D341Med (cell line): ENCODE measurements around the gene FSTL3.
"Not testable (repeated sequence)": the region's sequence is repeated elsewhere in the genome, so short reads cannot be mapped to it uniquely, and the experiment has no call there.

ENCODE experiments used
- DNase-seq: peaks from one replicate; pipeline ENCODE4 v3.0.0; 2012; ENCODE audit warnings: low spot score

The FSTL3 gene

DNA sequence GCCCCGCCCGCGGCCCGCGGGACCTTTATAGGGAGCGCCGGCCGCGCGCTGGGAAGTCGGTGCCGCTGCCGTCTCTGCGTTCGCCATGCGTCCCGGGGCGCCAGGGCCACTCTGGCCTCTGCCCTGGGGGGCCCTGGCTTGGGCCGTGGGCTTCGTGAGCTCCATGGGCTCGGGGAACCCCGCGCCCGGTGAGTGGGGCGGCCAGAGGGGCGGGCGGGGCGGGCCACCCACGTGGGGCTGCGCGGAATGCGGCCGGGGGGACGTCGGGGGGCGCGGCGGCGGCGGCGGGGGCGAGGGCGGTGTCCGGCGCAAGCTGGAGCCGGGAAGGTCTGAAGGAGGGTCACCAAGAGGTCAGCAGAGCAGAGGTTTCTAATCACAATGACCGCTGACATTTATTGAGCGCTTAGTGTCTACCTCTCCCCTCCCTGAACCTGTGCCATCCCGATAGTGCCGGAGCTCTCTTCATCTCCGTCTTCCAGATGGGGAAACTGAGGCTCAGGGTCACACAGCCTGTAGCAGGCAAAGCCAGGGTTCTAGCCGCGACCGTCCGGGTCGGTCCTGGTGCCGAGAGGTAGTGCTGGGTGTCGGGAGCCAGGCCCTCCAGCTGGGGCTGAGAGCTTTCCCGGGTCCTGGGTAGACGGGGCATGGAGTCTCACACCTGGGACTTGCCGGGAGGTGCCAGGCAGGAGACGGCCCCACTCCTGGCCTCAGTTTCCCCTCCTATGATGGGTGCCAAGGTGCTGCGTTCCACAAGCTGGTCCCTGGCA, at the start of gene FSTL3:
Gene FSTL3, plus strand, starts transcription at position 54 of the 767 bp plus-strand sequence. Its CDS starts 32 bp downstream, at position 86.
- DNase-seq: peak; percentile 62

DNA sequence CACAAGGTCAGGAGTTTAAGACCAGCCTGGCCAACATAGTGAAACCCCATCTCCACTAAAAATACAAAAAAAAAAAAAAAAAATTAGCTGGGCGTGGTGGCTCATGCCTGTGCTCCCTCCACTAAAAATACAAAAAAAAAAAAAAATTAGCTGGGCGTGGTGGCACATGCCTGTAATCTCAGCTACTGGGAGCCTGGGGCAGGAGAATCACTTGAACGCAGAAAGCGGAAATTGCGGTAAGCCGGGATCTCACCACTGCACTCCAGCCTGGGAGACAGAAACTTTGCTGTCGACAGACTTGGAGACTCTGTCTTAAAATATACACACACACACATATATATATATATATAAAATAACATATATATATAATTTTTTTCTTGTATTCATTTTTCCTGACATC, 49.6 kb upstream of the FSTL3 start:
- not testable (repeated sequence) for DNase-seq

DNA sequence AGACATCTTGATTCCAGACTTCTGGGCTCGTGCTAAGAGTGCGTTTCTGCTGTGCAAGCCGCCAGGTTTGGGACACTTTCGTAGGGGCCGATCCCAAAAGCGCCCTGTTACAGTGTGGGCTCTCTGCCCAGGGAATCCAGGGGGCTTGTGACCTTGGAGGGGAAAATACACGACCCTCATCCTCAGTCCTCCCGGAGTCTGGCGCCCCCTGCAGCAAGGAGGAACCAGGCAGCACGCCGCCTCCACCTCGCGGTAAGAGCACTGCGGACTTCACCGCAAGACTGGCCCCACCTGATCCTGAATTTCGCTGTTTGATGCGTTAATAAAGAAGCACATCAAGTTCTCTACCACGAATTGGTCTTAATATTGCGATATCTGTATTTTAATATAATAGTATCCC, 48.0 kb upstream of the FSTL3 start:
- DNase-seq: no peak

DNA sequence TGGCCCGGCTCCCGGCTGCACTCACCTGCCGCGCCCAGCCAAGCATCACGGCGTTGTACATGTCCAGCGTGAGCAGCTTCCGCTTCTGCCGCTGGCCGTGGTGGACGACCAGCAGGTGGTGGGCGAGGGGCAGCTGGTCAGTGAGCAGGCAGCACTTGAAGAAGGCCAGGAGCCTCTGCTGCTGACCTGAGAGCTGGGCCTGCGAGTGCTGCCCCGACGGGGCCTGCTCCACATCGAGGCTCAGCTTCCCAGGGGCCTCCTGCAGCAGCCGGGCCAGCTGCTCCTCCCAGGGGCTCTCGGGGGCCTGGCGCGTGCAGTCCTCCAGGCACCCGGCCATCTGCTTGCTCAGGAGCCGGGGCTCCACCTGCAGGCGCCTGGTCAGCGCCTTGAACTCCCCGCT, 46.7 kb upstream of the FSTL3 start:
- not testable (repeated sequence) for DNase-seq

DNA sequence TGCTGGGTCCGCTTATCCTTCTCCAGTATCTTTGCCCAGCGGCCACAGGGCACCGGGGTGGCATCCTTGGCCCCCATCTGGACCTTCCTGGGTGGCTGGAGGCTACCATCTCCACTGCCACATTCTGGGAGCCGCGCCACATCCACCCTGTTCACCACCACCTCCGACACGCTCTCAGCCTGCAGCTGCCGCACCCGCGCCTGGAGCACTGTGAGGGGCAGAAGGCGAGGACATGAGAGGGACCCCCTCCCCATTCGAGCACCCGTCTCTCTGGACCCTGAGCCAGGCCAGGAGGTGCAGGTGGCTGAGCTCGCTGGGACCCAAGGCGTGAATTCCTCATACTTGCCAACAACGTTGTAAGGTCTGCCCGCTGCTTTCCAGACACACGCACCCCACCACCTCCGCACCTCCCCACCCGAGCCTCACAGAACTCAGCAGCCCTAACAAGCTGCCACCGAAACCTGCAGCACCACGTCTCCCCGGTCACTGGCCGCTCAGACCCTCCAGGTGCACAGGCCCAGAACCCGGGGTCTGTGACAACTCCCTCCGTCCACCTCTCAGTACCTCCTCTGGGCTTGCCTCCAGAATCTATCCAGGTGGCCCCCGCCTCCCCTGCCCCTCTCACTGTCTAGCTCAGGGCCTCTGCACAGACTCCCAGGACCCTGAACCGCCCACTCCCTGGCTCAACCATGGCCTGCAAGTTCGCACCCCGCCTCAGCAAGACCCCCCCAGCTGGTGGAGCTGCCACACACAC, 46.1 kb upstream of the FSTL3 start:
- no peak for DNase-seq

DNA sequence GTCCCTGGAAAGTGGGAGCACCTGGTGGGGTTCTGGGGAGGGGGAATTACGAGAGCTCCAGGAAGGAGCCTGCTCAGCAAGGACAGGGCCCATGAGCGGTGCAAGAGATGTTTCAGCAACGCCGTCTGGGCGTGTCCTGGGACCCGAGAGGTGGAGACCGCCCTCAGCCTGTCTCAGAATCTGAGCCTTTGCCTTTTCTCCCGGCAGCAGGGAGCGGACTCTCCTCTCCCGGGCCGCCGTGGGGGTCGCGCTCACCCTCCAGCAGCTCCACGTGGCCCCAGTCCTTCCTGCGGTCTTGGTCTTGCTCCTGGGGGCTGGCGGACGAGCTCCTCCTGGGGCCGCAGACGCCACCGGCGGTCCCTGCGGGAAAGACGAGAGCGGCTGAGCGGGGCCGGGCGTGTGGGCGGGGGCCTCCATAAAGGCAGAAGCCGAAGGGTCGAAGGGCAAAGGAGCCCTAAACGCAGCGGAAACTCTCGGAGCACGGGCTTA, 43.6 kb upstream of the FSTL3 start:
- peak; percentile 72 for DNase-seq

DNA sequence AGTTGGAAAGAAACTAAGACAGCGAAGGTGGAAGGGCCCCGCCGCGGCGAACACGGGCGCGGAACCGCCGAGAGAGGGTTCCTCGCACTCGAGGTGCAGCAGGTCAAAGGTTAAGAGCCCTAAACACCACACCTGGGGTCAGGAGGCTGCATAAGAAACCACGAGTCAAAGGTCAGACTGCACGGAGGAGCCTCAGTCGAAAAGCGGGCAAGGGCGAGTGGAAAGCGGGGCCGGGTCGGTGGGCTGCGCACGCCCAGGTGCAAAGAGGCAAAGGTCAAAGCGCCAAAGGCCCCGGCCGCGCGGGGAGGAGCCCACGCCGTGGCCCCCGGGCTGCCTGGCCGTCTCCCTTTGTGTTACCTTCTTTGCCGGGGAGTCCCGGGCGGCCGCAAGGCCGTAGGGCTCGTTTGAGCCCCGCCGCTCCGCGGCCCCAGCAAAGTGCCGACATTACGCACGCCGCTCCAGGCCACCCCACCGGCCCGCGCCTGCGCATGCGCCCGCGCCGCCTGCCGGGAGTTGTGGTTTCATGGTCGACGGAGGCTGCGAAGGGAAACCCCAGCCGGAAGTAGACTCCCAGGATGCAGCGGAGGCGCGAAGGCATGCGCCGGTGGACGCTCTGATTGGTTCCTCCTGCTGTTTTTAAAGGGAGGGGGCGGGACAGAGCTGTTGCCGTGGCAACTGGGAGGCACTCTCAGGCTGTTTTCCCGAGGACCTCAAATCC, 43.0 kb upstream of the FSTL3 start, which contains the start of gene POLRMT:
Gene POLRMT, minus strand, starts transcription at position 470 of the 718 bp plus-strand sequence. Its CDS starts 25 bp downstream, at position 445.
- peak; percentile 100 for DNase-seq

DNA sequence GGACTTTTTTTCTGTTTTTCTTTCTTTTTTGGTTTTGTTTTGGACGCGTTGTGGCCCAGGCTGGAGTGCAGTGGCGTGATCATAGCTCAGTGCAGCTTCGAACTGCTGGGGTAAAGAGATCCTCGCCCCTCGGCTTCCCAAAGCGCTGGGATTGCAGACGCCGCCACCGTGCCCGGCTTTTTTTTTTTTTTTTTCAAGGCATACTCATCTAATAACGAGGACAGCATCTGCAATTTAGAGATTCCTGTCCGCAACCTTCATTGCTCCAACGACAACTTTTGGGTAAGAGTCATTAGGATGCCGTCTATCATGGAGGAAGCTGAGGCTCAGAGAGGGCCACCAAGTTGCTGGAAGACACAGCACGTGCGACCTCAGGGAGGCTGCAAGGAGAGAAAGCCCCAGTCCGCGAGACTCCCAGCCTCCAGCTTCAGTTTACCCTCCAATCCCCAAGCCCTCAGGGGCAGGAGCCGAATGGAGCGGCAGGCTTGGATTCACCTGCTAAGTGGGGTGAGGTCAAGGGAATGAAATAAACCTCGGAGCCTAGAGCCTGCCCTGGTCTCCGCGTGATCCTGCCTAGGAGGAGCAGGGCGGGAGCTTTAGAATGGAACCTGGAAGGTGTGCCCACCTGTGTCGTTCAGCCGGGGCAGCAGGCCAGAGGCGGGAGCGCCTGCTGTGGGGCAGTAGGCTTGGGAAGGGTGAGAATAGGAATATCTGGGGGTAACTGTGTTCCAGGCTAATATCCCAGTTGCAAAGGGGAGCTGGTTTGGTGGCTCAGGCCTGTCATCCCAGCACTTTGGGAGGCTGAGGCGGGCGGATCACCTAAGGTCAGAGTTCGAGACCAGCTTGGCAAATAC, 42.2 kb upstream of the FSTL3 start:
- no peak for DNase-seq

DNA sequence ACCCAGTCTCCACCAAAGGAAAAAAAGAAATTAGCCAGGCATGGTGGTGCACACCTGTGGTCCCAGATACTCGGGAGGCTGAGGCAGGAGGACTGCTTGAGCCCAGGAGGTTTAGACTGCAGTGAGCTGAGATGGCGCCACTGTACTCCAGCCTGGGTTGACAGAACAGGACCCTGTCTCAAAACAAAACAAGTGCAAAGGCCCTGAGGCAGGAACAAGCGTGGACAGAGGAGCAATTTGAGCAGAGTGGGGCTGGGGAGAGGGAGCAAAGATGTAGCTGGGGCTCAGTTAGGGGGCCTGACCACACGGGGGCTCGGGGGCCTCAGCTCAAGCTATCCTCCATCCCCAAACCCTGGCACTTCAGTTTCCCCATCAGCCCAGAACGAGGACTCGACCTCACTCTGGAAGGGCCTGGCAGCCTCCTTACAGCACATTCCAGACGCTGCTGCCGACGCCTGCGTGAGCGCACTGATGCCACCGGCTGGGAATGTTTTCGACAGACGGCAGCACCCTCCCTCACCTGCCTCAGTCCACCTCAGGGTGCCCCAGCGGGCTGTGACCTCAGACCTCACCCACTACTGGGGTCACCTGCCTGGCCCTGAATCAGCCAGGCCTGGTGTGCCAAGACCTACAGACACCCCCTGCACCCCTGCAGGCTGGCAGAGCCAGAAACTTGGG, 41.1 kb upstream of the FSTL3 start:
- DNase-seq: no peak

DNA sequence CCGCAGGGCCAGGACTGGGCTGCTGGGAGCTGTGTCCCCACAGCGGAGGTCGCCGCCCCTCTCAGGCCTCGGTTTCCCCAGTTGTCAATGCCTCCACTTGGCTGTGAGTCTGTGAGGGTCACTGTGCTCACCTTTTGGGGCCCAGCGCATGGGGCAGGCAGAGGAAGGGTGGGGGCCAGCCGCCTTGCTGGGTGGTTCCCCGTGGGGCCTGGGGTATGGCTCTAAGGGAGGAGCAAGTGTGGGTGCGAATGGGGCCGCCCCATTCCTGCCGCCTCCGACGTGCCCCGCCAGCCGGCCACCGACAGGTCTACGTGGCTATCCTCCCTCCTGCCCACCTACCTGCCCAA, 37.3 kb upstream of the FSTL3 start:
- DNase-seq: no peak

DNA sequence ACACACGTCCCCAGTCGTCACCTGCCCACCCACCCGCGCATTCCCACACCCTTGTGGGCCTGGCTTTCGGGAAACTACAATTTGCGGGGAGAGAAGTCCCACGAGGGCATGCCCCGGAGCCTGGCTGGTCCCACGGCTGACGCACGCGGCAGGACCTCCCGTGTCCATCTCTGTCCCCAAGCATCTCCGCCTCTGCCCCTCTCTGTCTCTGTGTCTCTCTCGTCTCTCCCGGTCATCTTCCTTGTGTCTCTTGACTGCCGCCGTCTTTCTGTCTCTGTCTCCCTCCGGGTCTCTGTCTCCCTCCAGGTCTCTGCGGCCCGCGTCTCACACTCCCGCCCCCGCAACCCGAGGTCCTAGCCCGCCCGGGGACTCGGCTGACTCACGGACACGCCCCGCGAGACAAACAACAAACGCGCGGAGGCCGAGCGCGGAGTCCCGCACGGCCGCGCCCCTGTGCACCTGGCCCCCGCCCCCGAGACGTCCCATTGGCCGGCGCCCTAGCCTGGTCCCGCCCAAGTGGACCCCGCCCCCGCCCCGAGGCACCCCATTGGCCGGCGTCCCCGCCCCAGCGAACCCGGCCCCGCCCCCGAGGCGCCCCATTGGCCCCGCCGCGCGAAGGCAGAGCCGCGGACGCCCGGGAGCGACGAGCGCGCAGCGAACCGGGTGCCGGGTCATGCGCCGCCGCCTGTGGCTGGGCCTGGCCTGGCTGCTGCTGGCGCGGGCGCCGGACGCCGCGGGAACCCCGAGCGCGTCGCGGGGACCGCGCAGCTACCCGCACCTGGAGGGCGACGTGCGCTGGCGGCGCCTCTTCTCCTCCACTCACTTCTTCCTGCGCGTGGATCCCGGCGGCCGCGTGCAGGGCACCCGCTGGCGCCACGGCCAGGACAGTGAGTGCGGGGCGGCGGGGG, 36.7 kb upstream of the FSTL3 start, which contains the start of gene FGF22:
Gene FGF22, plus strand, starts transcription at position 627 of the 908 bp plus-strand sequence. Its CDS starts 47 bp downstream, at position 674.
- peak; percentile 100 for DNase-seq

DNA sequence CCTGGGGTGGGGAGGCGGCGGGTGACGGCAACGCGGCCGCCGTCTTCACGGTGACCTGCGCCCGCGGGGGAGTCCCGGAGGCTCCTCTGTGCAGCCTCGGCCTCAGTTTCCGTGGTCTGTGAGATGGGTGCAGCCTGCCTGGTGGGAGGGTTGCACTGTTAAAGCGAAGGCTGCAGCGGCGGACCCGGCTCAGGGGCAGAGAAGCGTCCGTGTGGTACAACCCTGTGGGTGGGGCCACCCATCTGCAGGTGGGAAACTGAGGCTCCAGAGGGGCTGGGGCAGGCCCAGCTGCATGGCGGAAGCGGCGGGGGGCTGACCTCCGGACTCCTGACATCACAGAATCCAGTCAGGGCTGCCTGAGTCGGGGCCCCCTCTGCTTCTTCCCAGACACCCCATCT, 36.0 kb upstream of the FSTL3 start:
- DNase-seq: no peak

DNA sequence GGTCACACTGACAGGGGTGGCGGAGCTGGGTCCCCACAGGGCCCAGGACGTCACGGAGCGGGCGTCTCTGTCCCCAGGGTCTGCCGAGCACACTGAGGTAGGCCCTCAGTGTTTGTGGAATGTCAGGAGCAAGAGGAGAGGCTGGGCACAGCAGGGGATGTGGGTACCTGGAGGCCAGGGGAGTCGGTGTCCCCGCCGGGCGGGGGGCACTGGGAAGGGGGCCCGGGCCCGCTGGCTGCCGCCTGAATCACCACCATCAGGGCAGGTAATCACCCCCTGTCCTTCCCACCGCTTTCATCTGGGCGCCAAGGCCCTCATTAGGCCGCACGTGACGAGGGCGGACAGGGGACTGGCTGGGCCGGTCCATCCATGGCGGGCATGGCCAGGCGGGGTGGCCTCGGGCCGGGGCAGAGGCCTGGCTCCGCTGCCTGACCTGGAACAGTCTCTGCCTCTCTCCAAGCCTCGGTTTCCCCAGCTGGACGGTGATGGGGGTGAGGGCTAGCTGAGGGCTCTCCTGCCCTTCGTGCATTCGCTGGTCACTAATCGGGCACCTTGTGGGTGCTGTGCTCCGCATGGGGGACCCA, 35.5 kb upstream of the FSTL3 start:
- DNase-seq: no peak

DNA sequence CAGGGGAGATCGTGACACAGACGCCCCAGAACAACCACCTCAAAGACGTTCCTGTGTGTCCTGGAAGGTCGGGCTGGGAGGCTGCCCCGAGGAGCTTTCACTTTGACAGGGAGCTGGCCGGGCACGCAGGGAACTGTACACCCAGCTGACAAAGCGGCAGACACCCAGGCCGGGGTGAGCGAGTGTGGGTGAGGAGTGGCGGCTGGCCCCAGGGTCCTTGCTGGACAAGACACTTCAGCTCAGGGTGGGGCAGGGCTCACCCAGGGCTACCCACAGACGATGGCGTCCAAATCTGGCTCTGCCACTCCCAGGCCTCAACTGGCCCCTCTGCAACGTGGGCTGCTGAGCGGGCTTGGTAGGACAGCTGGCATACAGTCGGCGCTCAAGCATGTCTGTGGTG, 34.5 kb upstream of the FSTL3 start:
- no peak for DNase-seq

DNA sequence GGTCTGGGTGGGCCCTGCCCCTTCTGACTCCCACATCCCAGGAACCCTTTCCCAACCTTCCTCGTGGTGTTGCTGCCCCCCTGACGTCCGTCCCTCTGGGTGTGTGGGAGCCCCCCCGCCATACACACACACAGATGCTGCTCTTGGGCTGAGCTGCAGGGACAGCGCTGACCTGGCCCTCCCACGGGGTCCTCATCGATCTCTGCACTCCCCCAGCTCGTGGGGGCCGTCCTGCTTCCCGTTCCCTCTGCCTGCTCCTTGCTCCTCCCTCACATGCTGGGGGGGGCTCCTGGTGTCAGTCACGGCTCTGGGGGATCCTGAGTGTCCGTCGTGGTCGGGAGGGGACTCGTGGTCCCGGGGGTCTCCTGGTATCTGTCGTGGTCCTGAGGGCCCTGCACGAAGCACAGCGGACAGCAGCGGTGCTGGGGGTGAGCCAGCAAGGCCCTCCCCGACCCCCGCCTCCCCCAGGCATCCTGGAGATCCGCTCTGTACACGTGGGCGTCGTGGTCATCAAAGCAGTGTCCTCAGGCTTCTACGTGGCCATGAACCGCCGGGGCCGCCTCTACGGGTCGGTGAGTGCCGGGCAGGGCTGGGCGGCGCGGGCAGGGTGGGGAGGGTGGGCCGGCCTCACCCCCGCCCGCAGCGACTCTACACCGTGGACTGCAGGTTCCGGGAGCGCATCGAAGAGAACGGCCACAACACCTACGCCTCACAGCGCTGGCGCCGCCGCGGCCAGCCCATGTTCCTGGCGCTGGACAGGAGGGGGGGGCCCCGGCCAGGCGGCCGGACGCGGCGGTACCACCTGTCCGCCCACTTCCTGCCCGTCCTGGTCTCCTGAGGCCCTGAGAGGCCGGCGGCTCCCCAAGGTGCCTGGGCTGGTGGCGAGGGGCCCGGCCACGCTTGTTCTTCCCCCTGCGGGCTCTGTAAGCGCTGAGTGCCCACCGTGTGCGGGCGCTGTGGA, 33.1 kb upstream of the FSTL3 start:
- no peak for DNase-seq

DNA sequence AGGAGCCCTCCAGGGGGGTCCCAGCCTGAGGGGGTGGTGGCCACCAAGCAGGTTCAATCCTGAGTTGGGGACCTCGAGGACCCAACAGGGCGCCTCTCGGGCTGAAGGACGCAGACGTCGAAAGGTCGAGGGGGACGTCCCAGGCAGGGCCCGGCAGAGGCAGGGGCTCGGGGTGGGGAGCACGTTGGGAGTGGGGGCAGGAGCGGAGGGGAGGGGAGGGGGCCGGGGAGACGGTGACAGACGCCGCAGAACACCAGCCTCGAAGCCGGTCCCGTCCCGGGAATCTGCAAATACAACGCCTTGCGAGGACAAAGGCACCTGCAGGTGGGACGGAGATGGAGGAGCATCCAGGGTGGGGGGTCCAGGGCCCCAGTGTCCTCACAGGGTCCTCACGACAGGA, 32.5 kb upstream of the FSTL3 start:
- DNase-seq: no peak

DNA sequence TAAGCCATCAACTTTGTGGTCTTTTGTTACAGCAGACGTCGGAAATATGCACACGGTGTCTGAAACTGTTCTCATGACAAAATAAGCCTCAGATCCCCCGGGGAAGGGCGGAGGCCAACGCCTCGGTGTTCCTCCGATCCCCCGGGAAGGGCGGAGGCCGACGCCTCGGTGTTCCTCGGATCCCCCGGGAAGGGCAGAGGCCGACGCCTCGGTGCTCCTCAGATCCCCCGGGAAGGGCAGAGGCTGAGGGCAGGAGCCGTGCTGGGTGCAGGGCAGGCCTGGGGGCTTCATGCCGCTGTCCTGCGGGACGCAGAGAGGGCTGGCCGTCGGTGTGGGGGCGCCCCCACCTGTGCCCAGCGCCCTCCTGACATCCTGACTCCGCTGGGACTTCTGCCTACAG, 31.8 kb upstream of the FSTL3 start:
- peak; percentile 67 for DNase-seq

DNA sequence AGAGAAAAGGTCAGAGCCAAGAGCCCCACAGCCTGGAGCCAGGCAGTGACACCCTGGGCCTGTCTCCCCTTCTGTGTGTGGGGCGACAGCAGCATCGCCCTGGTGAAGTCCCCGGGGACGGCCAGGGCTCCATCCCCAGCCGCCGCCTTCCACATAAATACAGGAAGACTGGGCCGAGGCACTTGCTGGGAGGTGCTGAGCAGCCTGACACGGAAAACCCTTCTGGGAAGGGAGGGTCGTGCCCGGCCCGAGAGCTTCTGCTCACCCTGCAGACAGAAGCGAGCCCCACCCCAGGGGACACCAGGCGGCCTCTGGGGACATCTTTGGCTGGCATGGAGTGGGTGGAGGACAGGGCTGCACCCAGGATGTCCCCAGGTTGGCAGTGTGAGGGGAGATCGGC, 31.4 kb upstream of the FSTL3 start:
- no peak for DNase-seq
